Immature natural killer cell (primary cell): ENCODE data around the gene ZNF280C. TPM values are rescaled to one million over a fixed set of nuclear protein-coding genes. Genes with fewer than 3 reads are reported as not detected.
"Not testable (repeated sequence)": the region's sequence is repeated elsewhere in the genome, so short reads cannot be mapped to it uniquely, and the experiment has no call there.

ENCODE experiments used
- DNase-seq, 3 donors: peaks; one replicate each; pipeline ENCODE4 v3.0.0; 2022; ENCODE audit warnings: mixed read lengths in 1 of 3
- H3K27ac Mint-ChIP-seq, 6 donors: one replicate each; pipeline ENCODE4 v1.8.0; 2020; ENCODE audit warnings: mixed read lengths in 6 of 6, mild to moderate bottlenecking in 5 of 6, inconsistent platforms in 4 of 6, moderate library complexity in 3 of 6
- H3K27me3 Mint-ChIP-seq, 3 donors: one replicate each; pipeline ENCODE4 v1.8.0; 2020 to 2021; ENCODE audit warnings: low read depth in 3 of 3, mild to moderate bottlenecking in 3 of 3, mixed read lengths in 3 of 3, moderate library complexity in 3 of 3, inconsistent platforms in 1 of 3
- H3K36me3 Mint-ChIP-seq, 3 donors: one replicate each; pipeline ENCODE4 v1.8.0; 2020; ENCODE audit warnings: mixed read lengths in 3 of 3, inconsistent platforms in 2 of 3, mild to moderate bottlenecking in 2 of 3
- H3K4me1 Mint-ChIP-seq, 2 donors: one replicate each; pipeline ENCODE4 v1.8.0; 2020; ENCODE audit warnings: inconsistent platforms in 2 of 2, mild to moderate bottlenecking in 2 of 2, mixed read lengths in 2 of 2, moderate library complexity in 1 of 2
- H3K4me3 Mint-ChIP-seq, 5 donors: one replicate each; pipeline ENCODE4 v1.8.0; 2020; ENCODE audit warnings: mild to moderate bottlenecking in 5 of 5, mixed read lengths in 5 of 5, inconsistent platforms in 3 of 5, moderate library complexity in 3 of 5
- H3K9me3 Mint-ChIP-seq, 6 donors: one replicate each; pipeline ENCODE4 v1.8.0; 2020; ENCODE audit warnings: mild to moderate bottlenecking in 6 of 6, mixed read lengths in 6 of 6, inconsistent platforms in 4 of 6, moderate library complexity in 3 of 6
- polyA plus RNA-seq, 3 donors: library from polyadenylated mRNA; unstranded; fragments of 300-500 nt; fragmentation: Illumina TruSeq; gene quantifications; one replicate each; pipeline ENCODE4 v1.2.3, GENCODE V29; 2021

ZNF280C gene
- polyA plus RNA-seq, 3 donors from 2014 or later, result 1.1 to 2.7 TPM; not detected in 1

DNA sequence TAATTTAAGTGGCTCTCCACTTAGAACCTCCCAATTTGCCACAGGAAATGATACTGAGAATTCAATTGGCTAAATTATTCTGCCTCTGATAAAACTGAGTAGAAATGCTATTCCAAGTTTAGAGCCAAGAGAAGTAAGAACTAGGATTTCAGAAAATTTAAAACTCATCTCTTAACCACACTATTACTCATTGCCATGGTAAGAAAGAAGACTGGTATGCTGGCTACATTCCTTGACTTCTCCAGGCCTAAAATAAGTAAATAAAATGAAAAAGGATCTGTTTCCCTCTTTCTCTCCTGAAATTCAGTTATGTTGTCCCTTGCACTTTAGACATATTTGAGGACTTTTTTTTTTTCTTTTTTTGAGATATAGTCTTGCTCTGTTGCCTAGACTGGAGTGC is 23.3 kb downstream of the ZNF280C start:
- Mint-ChIP-seq H3K4me3 (no peak overlapping the region), H3K27me3 (peaks cover 2 to 10% (median 2%) of the 10 kb centered on the region in 3 donors), H3K9me3 (no peaks in the 10 kb centered on the region), H3K4me1 (no peaks in the 10 kb centered on the region), H3K27ac (no peak overlapping the region), H3K36me3 (peaks cover 0 to 7% (median 0%) of the 10 kb centered on the region in 3 donors)
- no peak for DNase-seq

DNA sequence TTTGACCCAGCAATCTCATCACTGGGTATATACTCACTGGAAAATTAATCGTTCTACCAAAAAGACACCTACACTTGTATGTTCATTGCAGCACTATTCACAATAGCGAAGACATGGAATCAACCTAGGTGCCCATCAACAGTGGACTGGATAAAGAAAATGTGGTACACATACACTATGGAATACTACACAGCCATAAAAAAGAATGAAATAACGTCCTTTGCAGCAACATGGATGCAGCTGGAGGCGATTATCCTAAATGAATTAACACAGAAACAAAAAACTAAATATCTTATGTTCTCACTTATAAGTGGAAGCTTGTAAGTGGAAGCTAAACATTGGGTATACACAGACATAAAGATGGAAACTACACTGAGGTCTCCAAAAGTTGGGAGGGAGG is 37.5 kb downstream of the ZNF280C start:
- H3K27me3 Mint-ChIP-seq, H3K9me3 Mint-ChIP-seq, H3K4me3 Mint-ChIP-seq, H3K4me1 Mint-ChIP-seq, DNase-seq, H3K27ac Mint-ChIP-seq: not testable (repeated sequence)
- H3K36me3 Mint-ChIP-seq, result peaks cover 14 to 20% (median 16%) of the 10 kb centered on the region in 3 donors

DNA sequence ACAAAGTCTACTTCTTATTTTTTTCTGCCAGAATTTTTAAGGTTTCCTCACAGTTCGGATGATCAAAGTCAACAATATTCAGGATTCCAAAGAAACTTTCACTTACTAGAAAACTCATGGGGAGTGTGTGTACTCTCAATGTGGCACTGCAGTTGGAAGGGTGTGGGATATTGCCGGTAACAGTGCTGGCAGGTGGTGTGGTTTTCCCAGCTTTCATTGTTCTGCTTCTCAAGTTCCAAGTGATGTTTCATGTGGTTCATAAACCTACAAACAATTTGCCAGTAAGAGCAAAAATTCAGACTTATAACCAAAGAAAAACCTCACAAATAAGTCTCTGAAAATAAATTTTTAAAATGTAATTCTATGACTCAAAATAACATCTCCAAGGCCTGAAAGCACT is 39.8 kb downstream of the ZNF280C start:
- H3K27me3 Mint-ChIP-seq, result no peaks in the 10 kb centered on the region
- no peak for DNase-seq
- no peak overlapping the region for H3K27ac Mint-ChIP-seq
- no peak overlapping the region for H3K4me3 Mint-ChIP-seq
- H3K4me1 Mint-ChIP-seq, result no peaks in the 10 kb centered on the region
- H3K36me3 Mint-ChIP-seq, result peaks cover 8 to 16% (median 9%) of the 10 kb centered on the region in 3 donors
- H3K9me3 Mint-ChIP-seq, result no peaks in the 10 kb centered on the region

DNA sequence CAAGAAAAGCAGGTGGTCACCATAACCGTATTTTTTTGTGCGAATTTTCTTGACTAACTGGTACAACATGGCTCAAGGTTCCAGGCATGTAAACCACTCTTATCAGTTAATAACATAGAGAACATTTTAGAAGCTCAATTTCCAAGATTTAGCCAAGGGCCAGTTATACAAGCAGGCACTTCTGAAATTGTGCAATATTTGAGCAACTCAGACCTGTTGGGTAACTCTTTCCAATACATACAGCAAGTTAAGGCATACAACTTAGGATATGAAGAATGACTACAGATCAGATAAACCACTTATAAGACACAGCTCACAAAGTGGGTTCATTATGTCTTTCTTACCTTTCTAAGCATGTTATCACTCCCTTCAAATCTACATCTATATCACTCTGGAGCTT is 43.9 kb downstream of the ZNF280C start:
- H3K27me3 Mint-ChIP-seq, result peaks cover 0 to 4% (median 1%) of the 10 kb centered on the region in 3 donors
- H3K4me3 Mint-ChIP-seq, result no peak overlapping the region
- no peak for DNase-seq
- no peak overlapping the region for H3K27ac Mint-ChIP-seq
- no peaks in the 10 kb centered on the region for H3K9me3 Mint-ChIP-seq
- no peaks in the 10 kb centered on the region for H3K4me1 Mint-ChIP-seq
- H3K36me3 Mint-ChIP-seq, result peaks cover 4 to 8% (median 4%) of the 10 kb centered on the region in 3 donors

DNA sequence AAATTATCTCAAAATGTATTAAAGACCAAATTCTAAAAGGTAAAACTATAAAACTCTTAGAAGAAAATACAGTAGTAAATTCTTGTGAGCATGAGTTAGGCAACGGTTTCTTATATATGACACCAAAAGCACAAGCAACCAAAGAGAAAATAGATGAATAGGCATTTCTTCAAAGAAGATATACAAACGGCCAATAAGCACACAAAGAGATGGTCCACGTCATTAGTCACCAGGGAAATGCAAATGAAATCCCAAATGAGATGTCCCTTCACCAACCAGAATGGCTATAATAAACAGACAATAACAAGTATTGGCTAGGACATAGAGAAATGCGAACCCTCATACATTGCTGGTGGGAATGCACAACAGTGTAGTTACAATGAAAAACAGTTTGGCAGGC is 52.4 kb downstream of the ZNF280C start:
- H3K27ac Mint-ChIP-seq, result no peak overlapping the region
- DNase-seq, result no peak

DNA sequence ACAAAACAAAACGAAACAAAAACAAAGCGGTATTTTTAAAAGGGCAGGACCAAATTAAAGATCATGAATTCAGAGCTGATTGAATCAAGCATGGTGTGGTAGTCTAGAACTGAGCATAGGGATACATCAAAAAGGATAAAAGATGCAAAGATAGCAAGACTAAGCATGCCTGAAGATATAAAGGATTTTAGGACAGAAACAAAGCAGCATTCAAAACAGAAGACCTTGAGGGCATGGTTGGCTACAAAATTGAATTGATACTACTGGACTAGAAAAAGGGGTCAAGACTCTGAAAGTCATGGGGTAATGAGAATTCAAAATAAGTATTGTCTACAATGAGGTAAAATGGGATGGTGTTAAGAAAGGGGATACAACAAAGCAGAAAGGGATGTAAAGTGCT is 55.3 kb downstream of the ZNF280C start:
- no peak overlapping the region for H3K4me3 Mint-ChIP-seq
- H3K27me3 Mint-ChIP-seq, result no peaks in the 10 kb centered on the region
- H3K36me3 Mint-ChIP-seq, result peaks cover 0 to 19% (median 5%) of the 10 kb centered on the region in 3 donors
- no peaks in the 10 kb centered on the region for H3K4me1 Mint-ChIP-seq
- DNase-seq, result no peak
- no peak overlapping the region for H3K27ac Mint-ChIP-seq
- H3K9me3 Mint-ChIP-seq, result no peaks in the 10 kb centered on the region

More for the DNA sequence above, 52.4 kb downstream of the ZNF280C start:
- no peak overlapping the region for H3K4me3 Mint-ChIP-seq
- peaks cover 0 to 15% (median 5%) of the 10 kb centered on the region in 3 donors for H3K36me3 Mint-ChIP-seq
- no peaks in the 10 kb centered on the region for H3K4me1 Mint-ChIP-seq
- no peaks in the 10 kb centered on the region for H3K27me3 Mint-ChIP-seq
- no peaks in the 10 kb centered on the region for H3K9me3 Mint-ChIP-seq

DNA sequence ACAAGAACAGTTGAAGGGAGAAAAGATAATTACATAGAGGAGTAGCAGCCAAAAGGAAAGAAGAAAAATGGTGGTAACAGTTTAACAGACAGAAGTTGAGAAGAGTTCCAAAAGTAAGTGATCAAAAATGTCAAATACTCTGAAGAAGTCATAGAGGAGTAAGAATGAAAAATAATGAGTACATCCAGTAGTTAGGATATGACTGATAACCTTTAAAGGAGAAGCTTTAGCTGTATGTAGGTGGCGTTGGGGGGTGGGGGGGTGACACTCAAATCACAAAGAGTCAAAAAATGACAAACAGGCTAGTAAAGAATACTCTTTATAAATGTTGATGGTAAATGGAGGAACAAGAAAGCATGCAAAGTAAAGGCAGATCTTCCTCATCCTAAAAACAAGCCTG is 56.3 kb downstream of the ZNF280C start:
- Mint-ChIP-seq H3K27ac (no peak overlapping the region), H3K4me3 (no peak overlapping the region), H3K36me3 (peaks cover 0 to 19% (median 5%) of the 10 kb centered on the region in 3 donors), H3K4me1 (no peaks in the 10 kb centered on the region), H3K9me3 (no peaks in the 10 kb centered on the region), H3K27me3 (no peaks in the 10 kb centered on the region)
- DNase-seq, result no peak

DNA sequence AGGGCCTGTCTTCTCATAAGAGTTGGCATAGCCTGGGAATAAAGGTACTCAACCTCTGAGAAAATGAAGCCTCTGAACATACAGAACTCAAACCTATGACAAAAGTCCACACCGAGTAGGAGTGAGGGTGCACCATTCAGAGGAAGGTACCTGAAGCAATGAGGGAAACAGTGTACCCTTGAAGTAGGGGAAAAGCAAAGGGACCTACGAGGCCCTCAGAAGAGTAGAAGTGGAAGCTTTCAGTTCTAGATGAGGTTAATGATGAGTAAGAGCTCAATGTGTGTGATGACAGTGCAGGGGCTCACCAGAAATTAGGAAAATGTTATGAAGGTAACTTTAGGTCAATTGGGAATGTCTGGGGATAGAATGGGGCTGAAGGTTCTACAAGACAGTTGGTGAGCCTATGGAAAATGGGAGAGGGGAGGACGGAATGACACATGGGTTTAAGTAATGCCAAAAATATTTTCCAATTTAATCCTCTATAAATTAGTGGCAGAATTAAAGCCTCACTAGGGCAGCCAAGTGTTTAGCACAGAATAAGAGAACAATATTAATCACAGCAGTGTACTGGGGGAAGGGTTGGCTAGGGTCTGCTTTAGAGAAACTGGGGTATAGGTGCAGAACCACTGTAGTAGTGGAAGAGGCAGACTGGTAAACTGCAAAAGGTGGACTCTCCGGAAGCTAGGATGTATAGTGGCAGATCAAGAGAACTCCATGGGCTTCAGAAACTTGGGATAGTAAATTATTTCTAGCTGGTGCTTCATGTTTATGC is 57.1 kb downstream of the ZNF280C start:
- no peak overlapping the region for H3K4me3 Mint-ChIP-seq
- peaks cover 0 to 1% (median 0%) of the 10 kb centered on the region in 6 donors for H3K9me3 Mint-ChIP-seq
- no peaks in the 10 kb centered on the region for H3K4me1 Mint-ChIP-seq
- H3K27ac Mint-ChIP-seq, result peak overlapping the region in 1 of 6 donors; percentile 34
- H3K27me3 Mint-ChIP-seq, result no peaks in the 10 kb centered on the region
- no peak for DNase-seq
- H3K36me3 Mint-ChIP-seq, result peaks cover 0 to 19% (median 5%) of the 10 kb centered on the region in 3 donors

DNA sequence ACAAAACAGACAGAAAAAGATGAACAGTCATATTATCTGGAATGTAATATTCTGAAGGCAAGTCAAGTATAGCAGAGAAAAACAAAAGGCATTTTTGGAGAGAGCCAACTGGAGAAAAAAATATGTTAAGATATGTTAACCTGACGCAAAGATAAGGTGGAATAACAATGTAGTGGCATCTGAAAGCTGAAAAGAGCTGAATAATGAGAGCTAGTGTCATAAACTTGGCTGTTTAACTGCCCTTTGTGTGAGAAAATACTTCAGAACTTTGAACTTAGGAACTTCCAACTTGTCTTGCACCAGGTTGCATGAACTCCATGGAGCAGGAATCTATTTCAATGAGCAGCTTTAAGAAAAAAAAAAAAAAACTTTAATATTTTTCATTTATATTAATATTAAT is 64.1 kb downstream of the ZNF280C start:
- H3K4me3 Mint-ChIP-seq, result no peak overlapping the region
- peaks cover 0 to 7% (median 0%) of the 10 kb centered on the region in 3 donors for H3K27me3 Mint-ChIP-seq
- H3K4me1 Mint-ChIP-seq, result no peaks in the 10 kb centered on the region
- peaks cover 0 to 5% (median 0%) of the 10 kb centered on the region in 3 donors for H3K36me3 Mint-ChIP-seq
- no peak for DNase-seq
- peaks cover 0 to 1% (median 0%) of the 10 kb centered on the region in 6 donors for H3K9me3 Mint-ChIP-seq
- no peak overlapping the region for H3K27ac Mint-ChIP-seq

DNA sequence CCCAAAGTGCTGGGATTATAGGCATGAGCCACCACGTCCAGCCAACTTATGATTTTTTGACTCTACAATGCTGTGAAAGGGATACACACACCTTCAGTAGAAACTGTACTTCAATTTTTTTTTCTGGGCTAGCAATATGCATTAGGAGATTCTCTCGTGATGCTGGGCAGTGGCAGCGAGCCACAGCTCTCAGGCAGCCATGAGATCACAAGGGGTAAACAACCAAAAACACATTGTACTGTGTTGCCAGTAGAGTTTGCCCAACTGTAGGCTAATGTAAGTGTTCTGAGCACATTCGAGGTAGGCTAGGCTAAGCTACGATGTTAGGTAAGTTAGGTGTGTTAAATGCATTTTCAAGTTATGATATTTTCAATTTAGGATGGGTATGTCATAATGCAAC is 71.2 kb downstream of the ZNF280C start:
- Mint-ChIP-seq H3K27me3 (peaks cover 0 to 8% (median 0%) of the 10 kb centered on the region in 3 donors), H3K4me1 (peaks cover under 1% of the 10 kb centered on the region in 2 donors), H3K27ac (no peak overlapping the region), H3K4me3 (no peak overlapping the region), H3K36me3 (no peaks in the 10 kb centered on the region), H3K9me3 (no peaks in the 10 kb centered on the region)
- DNase-seq, result no peak

DNA sequence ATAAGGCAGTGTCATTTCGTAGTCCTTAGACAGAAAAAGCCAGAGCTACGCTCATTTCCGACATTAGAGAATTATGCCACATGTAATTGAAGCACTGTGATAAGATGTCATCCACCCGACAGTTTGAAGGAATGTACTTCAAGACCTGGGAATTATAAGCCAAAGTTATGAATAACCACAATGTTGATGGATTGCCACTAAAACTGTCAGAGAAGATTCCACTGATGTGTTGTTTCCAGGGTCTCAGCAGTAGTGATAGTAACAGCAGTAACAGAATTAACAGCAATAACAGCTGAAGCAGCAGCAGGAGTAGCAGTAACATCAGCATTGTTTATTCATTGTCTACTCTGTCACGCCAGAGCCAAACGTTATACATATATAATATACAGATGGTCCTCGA is 72.2 kb downstream of the ZNF280C start:
- no peak for DNase-seq
- H3K27ac Mint-ChIP-seq, result no peak overlapping the region
- no peaks in the 10 kb centered on the region for H3K9me3 Mint-ChIP-seq
- H3K4me3 Mint-ChIP-seq, result no peak overlapping the region
- no peaks in the 10 kb centered on the region for H3K36me3 Mint-ChIP-seq
- H3K4me1 Mint-ChIP-seq, result peaks cover 2 to 4% of the 10 kb centered on the region in 2 donors
- H3K27me3 Mint-ChIP-seq, result peaks cover 0 to 8% (median 0%) of the 10 kb centered on the region in 3 donors

DNA sequence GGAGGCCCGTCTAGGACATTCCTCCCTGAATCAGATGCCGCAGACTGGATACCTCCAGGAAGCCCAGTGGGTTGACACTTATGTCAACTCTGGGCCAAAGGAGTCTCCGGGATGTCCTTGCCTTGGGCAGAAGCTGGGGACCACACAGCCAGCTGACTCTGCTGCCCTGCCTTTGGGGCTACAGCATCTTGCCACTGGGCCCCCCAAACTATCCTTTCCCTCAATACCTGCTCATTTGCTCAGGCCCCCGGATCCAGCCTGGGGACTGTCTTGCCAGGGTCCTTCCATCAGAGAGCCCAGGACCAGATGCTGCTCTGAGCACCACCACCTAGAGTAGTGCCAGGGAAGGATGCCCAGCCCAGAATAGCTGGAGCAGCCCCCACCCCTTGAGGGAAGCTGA is 77.9 kb downstream of the ZNF280C start:
- no peaks in the 10 kb centered on the region for H3K36me3 Mint-ChIP-seq
- H3K27ac Mint-ChIP-seq, result no peak overlapping the region
- H3K4me1 Mint-ChIP-seq, result peaks cover 2 to 4% of the 10 kb centered on the region in 2 donors
- H3K9me3 Mint-ChIP-seq, result no peaks in the 10 kb centered on the region
- no peak overlapping the region for H3K4me3 Mint-ChIP-seq
- H3K27me3 Mint-ChIP-seq, result no peaks in the 10 kb centered on the region
- DNase-seq, result no peak

DNA sequence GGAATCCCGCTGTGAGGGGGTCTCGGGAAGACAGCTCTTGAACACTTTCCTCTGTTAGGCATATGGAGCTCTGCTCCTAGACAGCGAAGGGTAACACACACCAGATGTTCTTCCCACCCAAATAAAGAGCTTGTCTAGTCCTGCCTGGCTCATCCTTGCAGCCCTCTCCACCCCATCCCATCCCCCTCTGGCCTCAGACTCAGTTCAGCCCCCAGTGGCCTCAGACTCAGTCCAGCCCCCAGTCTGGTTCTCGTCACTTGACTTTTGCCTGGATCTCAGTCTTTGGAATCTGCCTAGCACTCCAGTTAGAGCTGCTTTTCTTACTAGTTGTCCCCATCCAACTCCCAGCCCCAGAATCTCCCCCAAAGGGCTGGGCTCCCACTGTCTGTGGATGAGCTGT is 82.0 kb downstream of the ZNF280C start:
- no peaks in the 10 kb centered on the region for H3K9me3 Mint-ChIP-seq
- H3K27ac Mint-ChIP-seq, result no peak overlapping the region
- H3K4me3 Mint-ChIP-seq, result no peak overlapping the region

DNA sequence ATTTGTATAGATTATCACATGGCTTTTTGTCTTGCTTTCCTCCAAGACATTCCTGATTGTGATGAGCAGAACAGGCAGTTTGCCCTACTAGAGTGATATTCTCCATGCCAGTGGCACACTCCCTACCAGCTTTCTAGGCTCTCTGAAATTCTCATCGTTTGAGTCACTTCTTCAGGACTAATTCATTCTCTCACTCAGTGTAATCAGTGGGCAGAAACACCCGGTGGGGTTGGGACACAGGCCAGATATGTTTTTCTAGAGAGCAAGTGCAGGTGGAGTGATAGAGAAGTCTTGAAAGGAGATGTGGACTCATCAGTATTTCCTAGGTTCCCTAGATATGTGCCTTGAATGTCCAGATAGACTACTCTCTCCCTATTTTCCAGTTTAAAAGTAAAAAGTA is 83.8 kb downstream of the ZNF280C start:
- Mint-ChIP-seq H3K4me3 (no peak overlapping the region), H3K36me3 (peaks cover 0 to 2% (median 2%) of the 10 kb centered on the region in 3 donors), H3K27me3 (peaks cover 0 to 6% (median 2%) of the 10 kb centered on the region in 3 donors), H3K27ac (peak overlapping the region in 2 of 6 donors; percentile 44 to 60), H3K9me3 (no peaks in the 10 kb centered on the region), H3K4me1 (peaks cover 16% of the 10 kb centered on the region in 2 donors)
- no peak for DNase-seq

More for the DNA sequence above, 82.0 kb downstream of the ZNF280C start:
- no peak for DNase-seq
- Mint-ChIP-seq H3K36me3 (no peaks in the 10 kb centered on the region), H3K4me1 (peaks cover 13 to 16% of the 10 kb centered on the region in 2 donors), H3K27me3 (peaks cover 0 to 3% (median 2%) of the 10 kb centered on the region in 3 donors)
